Measurements from ENCODE around the gene YBX3.

The YBX3 gene

GRCh38 chr12:10753059-10753458, 29.9 kb upstream of the YBX3 start:
- TF ChIP-seq NFIC (IDR thresholded peaks at IDR 0.05) (no peak), CEBPB (IDR thresholded peaks at IDR 0.05) (no peak), TAF1 (IDR thresholded peaks at IDR 0.05; ENCODE audit: low read depth) (no peak), CREB1 (IDR thresholded peaks at IDR 0.05; ENCODE audit: low read depth) (no peak), YY1 (IDR thresholded peaks at IDR 0.05; ENCODE audit: low read depth) (no peak), FOXM1 (IDR thresholded peaks at IDR 0.05; ENCODE audit: borderline replicate concordance, low read depth) (no peak), REST (IDR thresholded peaks at IDR 0.05; ENCODE audit: low read depth) (no peak), TEAD4 (IDR thresholded peaks at IDR 0.05) (no peak), EGR1 (IDR thresholded peaks at IDR 0.05) (no peak), EP300 (IDR thresholded peaks at IDR 0.05; ENCODE audit: borderline replicate concordance) (no peak), RAD21 (IDR thresholded peaks at IDR 0.05; ENCODE audit: low read depth) (no peak)
- TF ChIP-seq, protein P1, sequence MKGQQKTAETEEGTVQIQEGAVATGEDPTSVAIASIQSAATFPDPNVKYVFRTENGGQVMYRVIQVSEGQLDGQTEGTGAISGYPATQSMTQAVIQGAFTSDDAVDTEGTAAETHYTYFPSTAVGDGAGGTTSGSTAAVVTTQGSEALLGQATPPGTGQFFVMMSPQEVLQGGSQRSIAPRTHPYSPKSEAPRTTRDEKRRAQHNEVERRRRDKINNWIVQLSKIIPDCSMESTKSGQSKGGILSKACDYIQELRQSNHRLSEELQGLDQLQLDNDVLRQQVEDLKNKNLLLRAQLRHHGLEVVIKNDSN (IDR thresholded peaks at IDR 0.05) = no peak
- TF ChIP-seq, protein P2, sequence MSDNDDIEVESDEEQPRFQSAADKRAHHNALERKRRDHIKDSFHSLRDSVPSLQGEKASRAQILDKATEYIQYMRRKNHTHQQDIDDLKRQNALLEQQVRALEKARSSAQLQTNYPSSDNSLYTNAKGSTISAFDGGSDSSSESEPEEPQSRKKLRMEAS (IDR thresholded peaks at IDR 0.05) = no peak

- no peak for TF ChIP-seq NFIC (IDR thresholded peaks at IDR 0.05)
- no peak for TF ChIP-seq ZBTB7A (IDR thresholded peaks at IDR 0.05; ENCODE audit: low read depth)
- TF ChIP-seq, protein P2 (IDR thresholded peaks at IDR 0.05) = no peak
- TF ChIP-seq RAD21 (IDR thresholded peaks at IDR 0.05; ENCODE audit: low read depth) = no peak
- no peak for TF ChIP-seq TAF1 (IDR thresholded peaks at IDR 0.05; ENCODE audit: low read depth)
- TF ChIP-seq FOXM1 (IDR thresholded peaks at IDR 0.05; ENCODE audit: borderline replicate concordance, low read depth) = no peak
- TF ChIP-seq TEAD4 (IDR thresholded peaks at IDR 0.05) = no peak
- TF ChIP-seq CREB1 (IDR thresholded peaks at IDR 0.05; ENCODE audit: low read depth) = no peak
- TF ChIP-seq YY1 (IDR thresholded peaks at IDR 0.05; ENCODE audit: low read depth) = no peak
- TF ChIP-seq EP300 (IDR thresholded peaks at IDR 0.05; ENCODE audit: borderline replicate concordance) = no peak
- TF ChIP-seq EGR1 (IDR thresholded peaks at IDR 0.05) = no peak
- TF ChIP-seq, protein P1 (IDR thresholded peaks at IDR 0.05) = no peak
- TF ChIP-seq REST (IDR thresholded peaks at IDR 0.05; ENCODE audit: low read depth) = no peak
- TF ChIP-seq TCF12 (IDR thresholded peaks at IDR 0.05; ENCODE audit: low read depth) = no peak
- no peak for TF ChIP-seq CEBPB (IDR thresholded peaks at IDR 0.05)
These were observed 27.2 kb upstream of the YBX3 start for GRCh38 chr12:10750385-10750727.

- TF ChIP-seq REST (IDR thresholded peaks at IDR 0.05; ENCODE audit: low read depth) (no peak), RAD21 (IDR thresholded peaks at IDR 0.05; ENCODE audit: low read depth) (peak; percentile 94), EP300 (IDR thresholded peaks at IDR 0.05; ENCODE audit: borderline replicate concordance) (no peak), TAF1 (IDR thresholded peaks at IDR 0.05; ENCODE audit: low read depth) (no peak), YY1 (IDR thresholded peaks at IDR 0.05; ENCODE audit: low read depth) (no peak), EGR1 (IDR thresholded peaks at IDR 0.05) (no peak), CREB1 (IDR thresholded peaks at IDR 0.05; ENCODE audit: low read depth) (peak; percentile 76), ZBTB7A (IDR thresholded peaks at IDR 0.05; ENCODE audit: low read depth) (no peak), CEBPB (IDR thresholded peaks at IDR 0.05) (0 out of 2 replicates have a peak, but pooled peaks have one; percentile 0), FOXM1 (IDR thresholded peaks at IDR 0.05; ENCODE audit: borderline replicate concordance, low read depth) (no peak), TCF12 (IDR thresholded peaks at IDR 0.05; ENCODE audit: low read depth) (no peak), TEAD4 (IDR thresholded peaks at IDR 0.05) (peak; percentile 69)
- TF ChIP-seq, protein P1 (IDR thresholded peaks at IDR 0.05) = no peak
These were observed 26.7 kb upstream of the YBX3 start for GRCh38 chr12:10749700-10750384.
